ENCODE results near the gene GALNT16.

GRCh38 chr14:69226736-69227135 lies 33.2 kb upstream of the GALNT16 start:
- TF ChIP-seq REST (IDR thresholded peaks at IDR 0.05; ENCODE audit: insufficient read depth in 1 of 2, low read depth in 2 of 2, low read length in 2 of 2) (no peak), TAF1 (IDR thresholded peaks at IDR 0.05; ENCODE audit: borderline replicate concordance, insufficient read depth, low read length) (no peak)

Data from PFSK-1 (cell line).